Renal cortex interstitium (tissue), 11 donors: ENCODE results near the gene CTNNA1. TPM values are rescaled to one million over a fixed set of nuclear protein-coding genes. Genes with fewer than 3 reads are reported as not detected.

Source experiments
- DNase-seq, 11 donors: peaks; one replicate each; pipeline ENCODE4 v3.0.0-alpha.2; 2013; ENCODE audit warnings: low read depth in 9 of 11, low spot score in 4 of 11; ENCODE audit errors: extremely low read depth in 1 of 11
- polyA plus RNA-seq, 3 donors: library from polyadenylated mRNA; unstranded; fragments of 120-200 nt; gene quantifications; one replicate each; pipeline ENCODE4 v1.2.1, GENCODE V29; 2013; ENCODE audit not compliant: insufficient read length in 3 of 3

CTNNA1 gene
- polyA plus RNA-seq, 3 donors: 397 to 419 (median 414) TPM

- no peak for DNase-seq
Observed at GRCh38 chr5:138947780-138948179, 194.6 kb downstream of the CTNNA1 start.

GRCh38 chr5:138948471-138949222, 195.4 kb downstream of the CTNNA1 start:
- no peak for DNase-seq

- no peak for DNase-seq
Observed at GRCh38 chr5:138949223-138949574, 196.0 kb downstream of the CTNNA1 start.

- DNase-seq: no peak
Observed at GRCh38 chr5:138949988-138950387, 196.8 kb downstream of the CTNNA1 start.

GRCh38 chr5:138950421-138951031, 197.3 kb downstream of the CTNNA1 start:
- no peak for DNase-seq

- DNase-seq: no peak
Observed at GRCh38 chr5:138951091-138951985, 198.1 kb downstream of the CTNNA1 start.

- no peak for DNase-seq
Observed at GRCh38 chr5:138951986-138952735, 198.9 kb downstream of the CTNNA1 start.

GRCh38 chr5:138952962-138953361, 199.7 kb downstream of the CTNNA1 start:
- DNase-seq: no peak

- no peak for DNase-seq
Observed at GRCh38 chr5:138953387-138954256, 200.4 kb downstream of the CTNNA1 start.

GRCh38 chr5:138954257-138955012, 201.2 kb downstream of the CTNNA1 start:
- DNase-seq: no peak

- DNase-seq: peak in 2 of 11 donors; percentile 56 to 68
Observed at GRCh38 chr5:138955013-138955660, 201.9 kb downstream of the CTNNA1 start.

- DNase-seq: no peak
Observed at GRCh38 chr5:138955671-138956295, 202.6 kb downstream of the CTNNA1 start.

GRCh38 chr5:138956801-138957200, 203.6 kb downstream of the CTNNA1 start:
- no peak for DNase-seq

- no peak for DNase-seq
Observed at GRCh38 chr5:138960145-138960692, 207.0 kb downstream of the CTNNA1 start.

- no peak for DNase-seq
Observed at GRCh38 chr5:138961221-138961620, 208.0 kb downstream of the CTNNA1 start.

GRCh38 chr5:138961729-138962128, 208.5 kb downstream of the CTNNA1 start:
- no peak for DNase-seq
